SU-DHL-6 (cell line): ENCODE data around the gene CELA2A.

Experiments used
- EZH2phosphoT487 ChIP-seq: fragments of 200-600 bp; sonication (generic), shearing (Covaris generic); conservative IDR thresholded peaks from 2 replicates; pipeline ENCODE4 v1.6.1; 2018; ENCODE audit warnings: mild to moderate bottlenecking, antibody characterized with exemption, low read length, moderate library complexity, mixed read lengths
- TF ChIP-seq, protein P1 (sequence below): fragments of 200-600 bp; sonication (generic); IDR thresholded peaks from one replicate; pipeline ENCODE4 v1.5.1; 2017; ENCODE audit warnings: antibody characterized with exemption, mild to moderate bottlenecking, low read length, moderate library complexity; ENCODE audit not compliant: insufficient read depth, poor library complexity, severe bottlenecking

DNA sequence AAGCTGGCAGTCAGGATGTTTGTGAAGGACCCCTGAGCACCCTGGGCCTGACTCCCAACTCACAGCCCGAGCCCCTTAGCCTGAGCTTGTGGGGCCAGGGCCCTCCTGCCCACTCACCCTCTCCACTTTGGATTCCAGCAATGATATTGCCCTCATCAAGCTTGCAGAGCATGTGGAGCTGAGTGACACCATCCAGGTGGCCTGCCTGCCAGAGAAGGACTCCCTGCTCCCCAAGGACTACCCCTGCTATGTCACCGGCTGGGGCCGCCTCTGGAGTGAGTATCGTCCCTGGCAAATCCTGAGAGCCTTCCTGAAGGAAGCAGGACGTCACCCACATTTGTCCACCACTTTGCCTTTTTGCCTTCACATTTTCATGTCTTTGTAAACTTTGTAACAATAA lies 13.3 kb upstream of the CELA2A start:
- TF ChIP-seq, protein P1, sequence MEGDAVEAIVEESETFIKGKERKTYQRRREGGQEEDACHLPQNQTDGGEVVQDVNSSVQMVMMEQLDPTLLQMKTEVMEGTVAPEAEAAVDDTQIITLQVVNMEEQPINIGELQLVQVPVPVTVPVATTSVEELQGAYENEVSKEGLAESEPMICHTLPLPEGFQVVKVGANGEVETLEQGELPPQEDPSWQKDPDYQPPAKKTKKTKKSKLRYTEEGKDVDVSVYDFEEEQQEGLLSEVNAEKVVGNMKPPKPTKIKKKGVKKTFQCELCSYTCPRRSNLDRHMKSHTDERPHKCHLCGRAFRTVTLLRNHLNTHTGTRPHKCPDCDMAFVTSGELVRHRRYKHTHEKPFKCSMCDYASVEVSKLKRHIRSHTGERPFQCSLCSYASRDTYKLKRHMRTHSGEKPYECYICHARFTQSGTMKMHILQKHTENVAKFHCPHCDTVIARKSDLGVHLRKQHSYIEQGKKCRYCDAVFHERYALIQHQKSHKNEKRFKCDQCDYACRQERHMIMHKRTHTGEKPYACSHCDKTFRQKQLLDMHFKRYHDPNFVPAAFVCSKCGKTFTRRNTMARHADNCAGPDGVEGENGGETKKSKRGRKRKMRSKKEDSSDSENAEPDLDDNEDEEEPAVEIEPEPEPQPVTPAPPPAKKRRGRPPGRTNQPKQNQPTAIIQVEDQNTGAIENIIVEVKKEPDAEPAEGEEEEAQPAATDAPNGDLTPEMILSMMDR = no peak
- no peak for TF ChIP-seq EZH2phosphoT487
